Spleen (tissue), 7 donors: ENCODE results near the gene FLT1.

Source experiments
- POLR2A ChIP-seq, 3 donors: fragments of 450-650 bp; IDR thresholded peaks; one replicate each; pipeline ENCODE4 v1.5.1; 2017; ENCODE audit warnings: antibody characterized with exemption in 3 of 3, mild to moderate bottlenecking in 1 of 3
- POLR2AphosphoS5 ChIP-seq, 3 donors: sonication (generic); formaldehyde crosslinking; IDR thresholded peaks; one replicate each; pipeline ENCODE4 v1.5.1; 2017; ENCODE audit warnings: antibody characterized with exemption in 3 of 3
- TF ChIP-seq, protein P1 (sequence below), 11 experiments: fragments of 200-600 bp in 7 of 11; fragments of 450-650 bp in 4 of 11; sonication (generic) in 4 of 11; IDR thresholded peaks in 8 of 11; conservative IDR thresholded peaks in 3 of 11; 1 replicate in 7 of 11; 2 replicates in 4 of 11; pipeline versions ENCODE4 v1.4.0 to v1.8.0; 2016 to 2021; ENCODE audit warnings: antibody characterized with exemption in 11 of 11, inconsistent platforms in 4 of 11, mild to moderate bottlenecking in 1 of 11
- donor health status: DM: no; HTN: no; CAD: no; lungs with moderate emphysema.
- donor health status: DM: no; HTN: no; CAD: no.
- donor health status: DM: no; HTN: no; CAD: no.

DNA sequence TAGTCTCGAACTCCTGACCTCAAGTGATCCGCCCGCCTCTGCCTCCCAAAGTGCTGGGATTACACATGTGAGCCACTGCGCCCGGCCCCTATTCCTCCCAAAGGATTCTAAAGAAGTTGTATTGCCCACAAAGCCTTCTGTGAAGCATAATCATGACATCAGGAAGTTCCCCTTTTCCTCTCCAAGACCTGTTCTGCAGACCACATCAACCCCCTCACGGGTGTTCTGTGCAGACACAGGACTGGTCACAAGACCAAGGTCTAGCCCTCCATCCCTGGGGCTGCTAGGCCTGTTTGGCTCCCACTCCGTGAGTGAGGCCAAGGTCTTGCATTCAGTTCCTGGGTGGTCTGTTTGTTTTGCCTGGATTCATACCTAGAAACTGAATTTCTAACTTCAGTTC lies 178.1 kb downstream of the FLT1 start:
- TF ChIP-seq, protein P1, sequence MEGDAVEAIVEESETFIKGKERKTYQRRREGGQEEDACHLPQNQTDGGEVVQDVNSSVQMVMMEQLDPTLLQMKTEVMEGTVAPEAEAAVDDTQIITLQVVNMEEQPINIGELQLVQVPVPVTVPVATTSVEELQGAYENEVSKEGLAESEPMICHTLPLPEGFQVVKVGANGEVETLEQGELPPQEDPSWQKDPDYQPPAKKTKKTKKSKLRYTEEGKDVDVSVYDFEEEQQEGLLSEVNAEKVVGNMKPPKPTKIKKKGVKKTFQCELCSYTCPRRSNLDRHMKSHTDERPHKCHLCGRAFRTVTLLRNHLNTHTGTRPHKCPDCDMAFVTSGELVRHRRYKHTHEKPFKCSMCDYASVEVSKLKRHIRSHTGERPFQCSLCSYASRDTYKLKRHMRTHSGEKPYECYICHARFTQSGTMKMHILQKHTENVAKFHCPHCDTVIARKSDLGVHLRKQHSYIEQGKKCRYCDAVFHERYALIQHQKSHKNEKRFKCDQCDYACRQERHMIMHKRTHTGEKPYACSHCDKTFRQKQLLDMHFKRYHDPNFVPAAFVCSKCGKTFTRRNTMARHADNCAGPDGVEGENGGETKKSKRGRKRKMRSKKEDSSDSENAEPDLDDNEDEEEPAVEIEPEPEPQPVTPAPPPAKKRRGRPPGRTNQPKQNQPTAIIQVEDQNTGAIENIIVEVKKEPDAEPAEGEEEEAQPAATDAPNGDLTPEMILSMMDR (IDR thresholded peaks at IDR 0.05 in 8 of 11, conservative IDR thresholded peaks at IDR 0.05 in 3 of 11): no peak
- TF ChIP-seq POLR2A (IDR thresholded peaks at IDR 0.05): no peak
- no peak for TF ChIP-seq POLR2AphosphoS5 (IDR thresholded peaks at IDR 0.05)
